Measurements from ENCODE around the gene KRTAP10-2.
"Not testable (repeated sequence)": the region's sequence is repeated elsewhere in the genome, so short reads cannot be mapped to it uniquely, and the experiment has no call there.

The KRTAP10-2 gene, protein sequence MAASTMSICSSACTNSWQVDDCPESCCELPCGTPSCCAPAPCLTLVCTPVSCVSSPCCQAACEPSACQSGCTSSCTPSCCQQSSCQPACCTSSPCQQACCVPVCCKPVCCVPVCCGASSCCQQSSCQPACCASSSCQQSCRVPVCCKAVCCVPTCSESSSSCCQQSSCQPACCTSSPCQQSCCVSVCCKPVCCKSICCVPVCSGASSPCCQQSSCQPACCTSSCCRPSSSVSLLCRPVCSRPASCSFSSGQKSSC

DNA sequence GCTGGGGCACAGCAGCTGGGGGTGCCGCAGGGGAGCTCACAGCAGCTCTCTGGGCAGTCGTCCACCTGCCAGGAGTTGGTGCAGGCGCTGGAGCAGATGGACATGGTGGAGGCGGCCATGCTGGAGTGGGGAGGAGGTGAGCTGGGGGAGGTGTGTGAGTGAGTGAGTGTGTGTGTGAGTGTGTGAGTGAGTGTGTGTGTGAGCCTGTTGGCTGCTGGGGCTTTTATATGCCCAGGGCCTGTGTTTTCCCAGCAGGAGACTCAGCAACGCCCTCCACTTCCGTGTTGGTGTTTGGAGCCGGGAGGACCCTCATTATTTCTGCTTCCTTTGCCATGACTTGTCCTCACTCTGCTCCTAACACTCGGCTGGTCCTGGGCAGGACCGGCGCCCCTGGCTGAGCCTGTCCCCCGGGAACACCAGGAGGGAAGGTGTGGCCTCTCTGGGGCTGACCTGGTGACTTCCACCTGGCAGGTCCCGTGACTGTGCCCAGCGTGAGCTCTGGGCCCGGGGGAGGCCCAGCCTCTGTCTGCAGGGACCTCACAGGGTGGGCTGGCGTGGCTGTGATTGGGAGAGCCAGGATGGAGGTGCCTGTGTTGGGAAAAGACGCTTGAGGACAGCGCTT, at the start of gene KRTAP10-2:
TSS of gene KRTAP10-2 (minus strand) at position 166 of the 622 bp plus-strand sequence. CDS start at position 119, 47 bp downstream.
- in situ Hi-C loops (cut with MboI; ENCODE audit: low sequenced_read_pairs), result no loop called here

DNA sequence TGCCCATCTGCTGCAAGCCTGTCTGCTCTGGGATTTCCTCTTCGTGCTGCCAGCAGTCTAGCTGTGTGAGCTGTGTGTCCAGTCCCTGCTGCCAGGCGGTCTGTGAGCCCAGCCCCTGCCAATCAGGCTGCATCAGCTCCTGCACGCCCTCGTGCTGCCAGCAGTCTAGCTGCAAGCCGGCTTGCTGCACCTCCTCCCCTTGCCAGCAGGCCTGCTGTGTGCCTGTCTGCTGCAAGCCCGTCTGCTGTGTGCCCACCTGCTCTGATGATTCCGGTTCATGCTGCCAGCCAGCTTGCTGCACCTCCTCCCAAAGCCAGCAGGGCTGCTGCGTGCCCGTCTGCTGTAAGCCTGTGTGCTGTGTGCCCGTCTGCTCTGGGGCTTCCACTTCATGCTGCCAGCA, 49.8 kb upstream of the KRTAP10-2 start:
- in situ Hi-C loops (cut with MboI; ENCODE audit: low sequenced_read_pairs), result not testable (repeated sequence)

DNA sequence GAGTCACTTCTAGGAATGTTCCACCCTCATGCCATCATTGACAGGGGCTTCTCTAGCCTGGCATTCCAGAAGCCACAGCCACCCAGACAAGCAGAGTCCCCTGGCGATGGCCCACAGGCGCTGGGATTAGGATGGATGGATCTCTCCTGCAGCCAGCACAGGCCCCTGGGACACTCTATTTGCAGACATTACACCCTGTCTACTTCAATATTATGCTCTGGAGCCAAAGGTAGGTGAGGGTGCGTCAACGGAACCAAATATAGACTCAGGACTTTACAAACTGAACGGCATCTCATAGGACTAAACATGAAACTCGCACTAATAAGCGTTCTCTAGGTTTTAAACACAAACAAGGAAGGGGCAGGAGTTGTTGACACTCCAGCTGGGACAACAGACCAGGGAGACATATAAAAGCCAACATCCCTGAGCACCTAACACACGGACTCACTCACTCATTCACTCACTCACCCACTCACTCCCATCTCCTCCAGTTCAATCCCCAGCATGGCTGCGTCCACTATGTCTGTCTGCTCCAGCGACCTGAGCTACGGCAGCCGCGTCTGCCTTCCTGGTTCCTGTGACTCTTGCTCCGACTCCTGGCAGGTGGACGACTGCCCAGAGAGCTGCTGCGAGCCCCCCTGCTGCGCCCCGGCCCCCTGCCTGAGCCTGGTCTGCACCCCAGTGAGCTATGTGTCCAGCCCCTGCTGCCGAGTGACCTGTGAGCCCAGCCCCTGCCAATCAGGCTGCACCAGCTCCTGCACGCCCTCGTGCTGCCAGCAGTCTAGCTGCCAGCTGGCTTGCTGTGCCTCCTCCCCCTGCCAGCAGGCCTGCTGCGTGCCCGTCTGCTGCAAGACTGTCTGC, 49.0 kb upstream of the KRTAP10-2 start, which contains the start of gene KRTAP10-7:
TSS of gene KRTAP10-7 (plus strand) at position 480 of the 861 bp plus-strand sequence. CDS start at position 505, 25 bp downstream.
- in situ Hi-C loops (cut with MboI; ENCODE audit: low sequenced_read_pairs), result not testable (repeated sequence)

DNA sequence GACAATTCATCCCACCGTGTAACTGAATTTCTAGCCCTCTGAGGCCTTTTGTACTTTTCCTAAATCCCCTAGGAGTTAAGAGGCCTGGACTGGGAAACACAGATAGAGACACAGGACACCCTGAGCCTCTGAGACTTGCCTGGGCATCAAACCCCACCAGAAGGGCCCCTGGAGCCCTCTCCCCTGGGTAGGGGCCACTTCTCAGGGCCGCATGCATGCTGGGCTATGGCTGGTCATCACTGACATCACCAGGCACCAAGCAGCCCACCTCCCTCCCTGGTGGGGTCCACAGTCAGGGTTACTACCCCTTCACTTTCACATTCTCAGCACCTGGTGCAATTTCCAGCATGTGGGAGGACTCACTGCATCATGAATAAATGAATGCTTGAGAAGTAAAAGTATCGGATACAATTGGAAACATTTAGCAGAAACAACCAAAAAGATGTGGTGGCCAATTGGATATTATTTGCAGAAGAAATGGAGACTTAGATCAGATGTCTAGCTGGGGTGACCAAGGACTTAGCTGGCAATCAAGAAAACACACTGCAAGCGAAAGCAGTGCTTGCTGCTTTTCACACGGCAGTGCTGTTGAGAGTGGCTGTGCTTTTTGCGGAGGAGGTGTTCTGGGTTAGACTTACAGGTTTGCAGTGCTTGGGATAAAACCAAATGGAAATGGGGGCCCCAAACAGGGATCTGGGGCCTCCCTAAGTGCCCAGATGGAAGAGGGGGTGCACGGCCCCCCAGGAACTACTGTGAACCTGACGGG, 48.1 kb upstream of the KRTAP10-2 start:
- in situ Hi-C loops (cut with MboI; ENCODE audit: low sequenced_read_pairs), result no loop called here

DNA sequence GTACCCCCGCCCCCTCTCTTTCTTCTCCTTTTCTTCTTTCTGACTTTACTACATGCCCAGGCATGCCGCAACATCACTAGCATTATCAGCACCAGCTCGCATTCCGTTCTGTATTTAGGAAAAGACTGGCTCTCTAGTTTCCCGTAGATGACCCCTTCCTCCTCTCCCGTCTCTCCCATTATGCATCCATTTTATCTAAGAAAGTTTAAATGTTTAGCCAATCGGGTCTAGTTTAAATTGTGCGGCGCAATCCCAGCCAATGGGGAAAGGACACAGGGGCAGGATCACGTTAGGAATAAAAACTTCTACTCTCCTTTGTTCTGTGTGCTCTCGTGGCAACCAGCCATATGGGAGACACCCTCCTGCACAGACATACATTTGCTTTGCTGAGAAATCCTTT, 46.8 kb upstream of the KRTAP10-2 start:
- in situ Hi-C loops (cut with MboI; ENCODE audit: low sequenced_read_pairs), result no loop called here

DNA sequence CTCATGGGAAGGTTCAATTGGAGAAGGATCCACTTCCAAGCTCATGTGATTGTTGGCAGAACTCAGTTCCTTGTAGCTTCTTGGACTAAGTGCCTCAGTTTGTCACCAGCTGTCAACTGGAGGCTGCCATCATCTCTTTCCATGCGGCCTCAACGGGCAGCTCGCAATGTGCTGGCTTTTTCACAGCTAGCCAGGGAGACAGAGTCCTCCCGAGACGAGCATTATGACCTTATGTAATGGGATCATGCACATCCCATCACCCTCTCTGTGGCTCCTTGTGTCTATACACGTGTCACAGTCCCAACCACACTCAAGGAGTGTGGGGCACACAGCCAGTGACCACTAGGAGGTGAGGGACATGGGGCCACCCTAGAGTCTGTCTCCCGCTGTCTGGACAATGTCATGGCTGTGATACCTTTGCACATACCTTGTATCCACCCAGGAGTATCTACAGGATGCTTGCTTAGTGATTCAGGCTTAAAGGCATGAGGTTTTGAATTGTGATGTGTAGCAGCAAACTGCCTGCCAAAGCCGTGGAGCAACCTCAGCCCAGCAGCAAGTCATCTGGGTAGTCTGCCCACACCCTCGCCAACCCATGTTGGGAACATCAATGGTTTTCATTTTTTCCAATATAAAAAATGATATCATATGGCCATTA, 44.9 kb upstream of the KRTAP10-2 start:
- in situ Hi-C loops (cut with MboI; ENCODE audit: low sequenced_read_pairs), result no loop called here

DNA sequence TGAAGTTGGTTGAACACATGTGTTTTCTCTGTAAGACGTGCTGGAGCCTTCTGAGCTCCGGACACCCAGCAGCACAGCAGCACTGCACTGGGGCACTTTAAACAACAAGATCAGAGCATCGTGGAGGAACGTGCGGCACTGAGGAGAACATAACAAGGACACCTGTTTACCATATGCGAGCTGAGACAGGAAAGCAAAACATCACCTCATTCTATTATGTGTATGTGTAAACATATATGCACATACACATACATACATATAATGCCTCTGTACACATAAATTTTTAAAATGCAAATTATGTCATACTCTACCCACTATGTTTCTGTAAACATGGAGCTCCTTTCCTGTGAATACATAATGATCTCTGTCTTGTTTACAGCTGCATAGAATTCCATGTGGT, 44.2 kb upstream of the KRTAP10-2 start:
- in situ Hi-C loops (cut with MboI; ENCODE audit: low sequenced_read_pairs), result no loop called here

DNA sequence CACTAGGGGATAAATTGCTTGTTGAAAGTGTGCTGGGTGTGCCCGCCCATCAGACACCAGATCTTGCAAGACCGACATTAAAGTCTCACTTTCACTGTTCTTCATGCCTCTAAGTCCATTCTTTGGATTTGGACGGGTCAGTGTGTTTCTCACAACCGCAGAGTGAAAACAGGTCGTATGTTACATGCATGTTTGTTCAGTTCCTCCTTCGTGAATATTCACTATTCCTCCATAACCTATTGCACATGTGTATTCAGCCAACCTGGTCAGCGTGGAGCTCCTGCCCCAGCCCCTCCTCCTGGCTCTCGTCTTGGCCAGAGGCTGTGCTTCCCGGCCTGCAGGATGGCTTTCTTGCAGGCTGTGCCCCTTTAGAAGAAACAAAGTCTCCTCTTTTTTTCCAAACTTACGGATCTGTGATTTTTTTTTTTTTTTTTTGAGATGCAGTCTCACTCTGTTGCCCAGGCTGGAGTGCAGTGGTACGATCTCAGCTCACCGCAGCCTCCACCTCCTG, 43.2 kb upstream of the KRTAP10-2 start:
- in situ Hi-C loops (cut with MboI; ENCODE audit: low sequenced_read_pairs), result no loop called here

DNA sequence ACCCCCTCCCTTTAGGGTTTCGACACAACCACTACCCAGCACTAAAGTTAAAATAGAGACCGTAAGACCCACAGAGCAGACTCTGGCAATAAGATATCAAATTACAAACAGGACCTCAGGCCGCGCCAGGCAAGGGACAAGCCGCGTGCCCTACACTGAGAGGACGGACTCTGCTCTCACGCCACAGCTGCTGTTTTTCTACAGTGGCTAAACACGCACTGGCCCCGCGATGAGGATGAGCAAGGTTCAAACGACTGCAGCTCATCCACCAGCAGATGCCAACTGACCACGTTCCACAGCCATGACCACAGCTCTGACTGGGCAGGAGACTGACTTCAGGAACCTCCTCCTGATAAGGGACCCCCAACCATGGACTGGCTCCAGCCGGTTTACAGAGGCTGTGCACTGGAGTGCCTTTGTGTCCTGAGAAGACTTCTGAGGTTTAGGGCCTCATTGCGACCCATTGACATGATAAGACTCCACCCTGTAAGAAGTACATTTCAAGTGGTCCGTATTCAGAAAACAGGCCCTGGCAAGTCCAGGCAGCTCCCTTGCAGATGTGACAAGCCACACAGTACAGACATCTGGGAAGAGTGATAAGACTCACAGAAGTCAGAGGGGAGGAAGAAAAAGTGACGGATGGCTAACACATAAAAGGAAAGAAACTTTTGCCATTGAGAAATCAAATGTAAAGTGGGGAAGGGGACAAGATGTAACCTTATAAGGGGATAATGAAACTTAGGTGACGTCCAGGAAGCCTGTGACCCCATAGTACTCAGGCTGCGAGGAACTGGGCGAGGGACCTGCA, 42.5 kb upstream of the KRTAP10-2 start:
- in situ Hi-C loops (cut with MboI; ENCODE audit: low sequenced_read_pairs), result no loop called here

DNA sequence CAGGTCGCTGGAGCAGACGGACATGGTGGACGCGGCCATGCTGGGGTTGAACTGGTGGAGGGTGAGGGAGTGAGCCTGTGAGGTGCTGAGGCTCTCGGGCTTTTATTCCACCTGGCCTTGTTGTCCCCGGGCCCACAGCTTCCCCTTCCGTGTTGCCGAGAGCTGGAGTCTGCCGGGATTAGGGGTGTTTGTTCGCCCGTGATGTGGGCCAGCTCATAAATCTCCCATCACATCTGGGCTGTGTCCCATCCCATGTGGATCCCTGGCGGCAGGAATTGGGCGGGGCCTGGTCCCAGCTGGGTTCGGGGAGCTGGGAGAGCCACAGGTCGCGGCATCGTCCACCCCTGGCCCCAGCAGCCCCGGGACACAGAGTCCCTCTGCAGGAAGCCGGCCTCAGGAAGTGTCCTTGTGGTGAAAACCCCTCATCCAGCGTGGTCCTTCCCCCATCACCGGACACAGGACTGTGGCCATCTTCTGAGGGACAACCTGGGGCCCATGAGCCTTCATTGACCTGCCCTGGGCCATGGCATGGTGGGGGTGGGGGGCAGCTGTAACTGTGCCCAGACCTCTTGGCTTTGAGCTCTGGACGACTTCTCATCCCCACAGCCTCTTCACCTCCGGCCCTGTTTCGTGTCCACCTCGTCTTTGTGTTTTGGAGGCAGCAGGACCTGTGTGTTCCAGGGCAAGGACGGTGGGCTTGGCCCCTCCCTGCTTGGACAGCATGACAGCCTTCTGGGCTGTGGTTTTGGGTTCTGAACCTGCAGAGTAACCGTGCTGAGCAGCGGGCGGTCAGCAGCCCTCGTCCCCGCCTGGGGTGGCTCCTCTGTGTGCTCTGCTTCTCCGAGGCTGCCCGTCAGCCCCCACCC, 41.4 kb upstream of the KRTAP10-2 start, which contains the start of gene KRTAP10-6:
TSS of gene KRTAP10-6 (minus strand) at position 60 of the 866 bp plus-strand sequence. CDS start at position 39, 21 bp downstream.
- in situ Hi-C loops (cut with MboI; ENCODE audit: low sequenced_read_pairs), result no loop called here

DNA sequence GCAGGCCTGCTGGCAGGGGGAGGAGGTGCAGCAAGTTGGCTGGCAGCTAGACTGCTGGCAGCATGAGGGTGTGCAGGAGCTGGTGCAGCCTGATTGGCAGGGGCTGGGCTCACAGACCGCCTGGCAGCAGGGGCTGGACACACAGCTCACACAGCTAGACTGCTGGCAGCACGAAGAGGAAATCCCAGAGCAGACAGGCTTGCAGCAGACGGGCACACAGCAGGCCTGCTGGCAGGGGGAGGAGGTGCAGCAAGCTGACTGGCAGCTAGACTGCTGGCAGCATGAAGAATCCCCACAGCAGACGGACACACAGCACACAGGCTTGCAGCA, 40.5 kb upstream of the KRTAP10-2 start:
- in situ Hi-C loops (cut with MboI; ENCODE audit: low sequenced_read_pairs), result not testable (repeated sequence)

DNA sequence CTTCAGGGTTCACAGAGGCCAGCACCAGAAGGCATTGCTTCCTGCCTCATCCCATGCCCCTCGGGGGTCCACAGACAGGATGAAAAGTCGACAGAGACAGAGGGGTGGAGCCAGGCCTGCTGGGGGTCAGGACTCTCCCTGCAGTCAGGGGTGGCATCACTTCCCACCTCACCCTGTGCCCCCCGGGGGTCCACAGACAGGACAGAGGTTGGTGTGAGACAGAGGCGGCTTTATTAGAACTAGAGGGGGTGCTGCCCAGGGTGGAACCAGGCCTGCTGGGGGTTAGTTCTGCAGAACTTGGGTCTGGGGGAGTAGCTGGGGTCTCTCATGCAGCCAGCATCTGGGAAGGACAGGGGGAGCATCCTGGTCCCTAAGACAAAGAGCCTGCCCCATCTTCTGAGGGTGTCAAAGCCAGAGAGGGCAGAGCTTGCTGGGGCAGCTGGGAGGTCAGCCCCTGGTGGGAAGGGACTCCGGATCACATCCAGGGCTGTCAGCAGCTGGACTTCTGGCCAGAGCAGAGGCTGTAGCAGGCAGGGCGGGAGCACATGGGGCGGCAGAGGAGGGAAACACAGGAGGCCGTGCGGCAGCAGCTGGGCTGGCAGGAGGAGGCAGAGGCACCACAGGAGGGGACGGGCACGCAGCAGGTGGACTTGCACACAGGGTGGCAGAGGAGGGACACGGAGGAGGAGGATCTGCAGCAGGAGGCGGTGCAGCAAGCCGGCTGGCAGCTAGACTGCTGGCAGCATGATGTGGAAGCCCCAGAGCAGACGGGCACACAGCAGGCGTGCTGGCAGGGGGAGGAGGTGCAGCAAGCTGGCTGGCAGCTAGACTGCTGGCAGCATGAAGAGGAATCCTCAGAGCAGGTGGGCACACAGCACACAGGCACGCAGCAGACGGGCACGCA, 39.8 kb upstream of the KRTAP10-2 start:
- in situ Hi-C loops (cut with MboI; ENCODE audit: low sequenced_read_pairs), result not testable (repeated sequence)

DNA sequence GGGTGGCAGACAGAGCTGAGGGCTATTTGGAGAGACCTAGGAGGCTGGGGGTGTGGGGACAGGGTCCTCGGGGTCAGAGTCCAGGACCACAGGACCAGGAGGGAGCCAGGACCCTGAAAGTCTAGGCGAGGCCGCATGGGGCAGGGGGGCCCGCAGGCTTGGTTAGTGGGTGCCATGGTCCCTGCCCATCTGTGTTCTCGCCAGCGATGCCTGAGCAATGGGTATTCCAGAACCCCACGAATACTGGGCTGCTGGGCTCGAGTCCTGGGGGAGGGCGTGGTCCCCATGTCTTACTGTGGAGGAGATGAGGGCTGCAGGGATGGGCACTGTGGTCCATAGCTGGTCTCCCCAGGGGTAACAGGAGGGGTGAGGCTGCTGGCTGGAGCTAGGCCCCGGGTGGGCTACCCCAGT, 39.0 kb upstream of the KRTAP10-2 start:
- in situ Hi-C loops (cut with MboI; ENCODE audit: low sequenced_read_pairs), result no loop called here

DNA sequence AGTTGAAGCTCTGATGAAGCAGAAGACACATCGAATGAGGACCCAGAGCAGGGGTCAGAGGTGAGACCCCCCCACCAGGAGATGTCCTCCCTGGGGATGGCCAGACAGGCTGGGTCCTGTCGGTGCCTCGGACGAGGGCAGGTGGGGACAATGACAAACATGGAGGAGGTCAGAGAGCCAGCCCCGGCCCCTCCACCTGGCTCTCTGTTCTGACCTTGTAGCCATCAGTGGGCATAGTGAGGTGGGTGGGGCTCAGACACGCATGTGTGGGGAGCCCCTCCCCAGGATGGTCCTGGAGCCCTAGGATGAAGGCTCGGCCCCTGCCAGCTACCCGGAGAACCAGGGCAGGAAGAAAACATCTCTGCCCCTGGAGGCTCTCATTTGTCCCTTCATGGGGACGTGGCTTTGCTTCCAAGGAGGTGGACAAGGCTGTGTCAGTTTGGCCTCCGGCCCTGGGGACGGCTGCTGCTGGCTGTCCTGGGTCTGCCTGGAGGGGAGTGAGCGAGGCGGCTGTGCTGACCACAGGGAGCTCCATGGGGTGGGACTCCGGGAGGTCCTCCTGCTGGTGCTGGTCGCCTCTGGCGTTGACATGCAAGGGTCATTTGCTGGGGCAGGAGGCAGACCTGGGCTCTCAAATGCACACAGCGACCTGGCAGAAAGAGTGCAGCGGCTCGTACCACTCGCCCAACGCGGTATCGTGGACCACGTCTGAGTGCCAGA, 38.4 kb upstream of the KRTAP10-2 start:
- in situ Hi-C loops (cut with MboI; ENCODE audit: low sequenced_read_pairs), result no loop called here

DNA sequence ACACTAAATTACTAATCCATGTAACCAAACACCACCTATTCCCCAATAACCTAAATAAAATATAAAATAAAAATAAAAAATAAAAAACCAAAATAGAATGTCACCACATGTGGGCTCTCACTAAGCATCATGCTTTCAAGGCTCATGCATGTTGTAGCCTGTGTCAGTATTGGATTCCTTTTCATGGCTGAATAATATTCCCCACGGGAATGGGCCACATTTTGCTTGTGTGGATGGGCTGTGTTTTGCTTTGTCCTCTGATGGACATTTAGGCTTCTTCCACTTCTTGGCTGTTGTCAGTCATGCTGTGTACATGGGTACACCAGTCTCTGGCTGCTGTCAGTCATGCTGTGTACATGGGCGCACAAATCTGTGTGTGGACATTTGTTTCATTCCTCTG, 37.8 kb upstream of the KRTAP10-2 start:
- in situ Hi-C loops (cut with MboI; ENCODE audit: low sequenced_read_pairs), result no loop called here

DNA sequence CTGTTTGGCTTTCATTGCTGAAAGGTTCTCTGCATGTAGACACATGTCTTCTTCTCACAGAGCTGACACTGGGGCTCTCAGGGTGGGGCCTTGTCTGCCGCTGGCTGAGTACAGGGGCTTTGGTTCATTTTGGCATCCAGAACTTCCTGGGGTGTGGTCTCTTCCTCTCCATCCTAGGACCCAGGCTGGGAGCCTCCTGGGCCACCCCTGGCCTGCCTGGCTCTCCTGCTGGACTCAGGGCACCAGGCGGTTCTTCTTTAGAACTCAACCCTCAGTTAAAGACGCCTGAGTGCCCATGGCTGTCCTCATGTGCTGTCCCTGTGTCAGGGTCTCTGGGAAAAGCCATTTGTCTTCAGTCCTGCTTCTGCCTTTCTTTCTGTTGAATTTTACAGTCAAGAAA, 34.6 kb upstream of the KRTAP10-2 start:
- in situ Hi-C loops (cut with MboI; ENCODE audit: low sequenced_read_pairs), result no loop called here

DNA sequence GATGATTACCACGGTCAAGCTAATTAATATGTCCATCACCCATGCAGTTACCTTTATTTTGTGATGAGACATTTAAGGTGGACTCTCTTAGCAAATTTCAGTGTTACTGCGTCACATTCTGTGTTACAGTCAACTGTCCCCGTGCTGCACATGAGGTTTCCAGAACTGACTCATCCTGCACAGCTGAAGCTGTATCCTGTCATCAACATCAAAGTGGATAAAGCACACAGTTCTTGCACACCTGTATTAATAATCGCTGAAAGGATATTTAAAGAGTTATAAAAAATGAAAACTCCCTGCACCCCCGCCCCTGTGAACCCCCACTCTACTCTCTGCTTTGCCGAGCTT, 32.5 kb upstream of the KRTAP10-2 start:
- in situ Hi-C loops (cut with MboI; ENCODE audit: low sequenced_read_pairs), result no loop called here
